RPMI7951 (cell line): ENCODE results near the gene GABRA4. TPM values are rescaled to one million over a fixed set of nuclear protein-coding genes. Genes with fewer than 3 reads are reported as not detected.

Experiments
- DNase-seq: peaks from one replicate; pipeline ENCODE4 v3.0.0-alpha.2; 2012; ENCODE audit warnings: low read depth
- total RNA-seq: library from RNA; depleted of rRNA; stranded (reverse); fragments of >200 nt; shearing (Covaris generic); gene quantifications from 2 replicates; pipeline ENCODE4 v1.2.3, GENCODE V29; 2014; rRNA removed

Gene GABRA4
- total RNA-seq = not detected in 2 replicates

GRCh38 chr4:46993075-46994006 is at the start of gene GABRA4:
GABRA4 (minus strand) TSS chr4:46993581; CDS start chr4:46993424, 157 bp downstream.
- DNase-seq = no peak

GRCh38 chr4:47040828-47041227 is 47.4 kb upstream of the GABRA4 start:
- DNase-seq = no peak

GRCh38 chr4:47038263-47038662 is 44.9 kb upstream of the GABRA4 start:
- no peak for DNase-seq

GRCh38 chr4:47032405-47033106 is 39.2 kb upstream of the GABRA4 start:
- DNase-seq = no peak

- DNase-seq = no peak
These were observed 38.5 kb upstream of the GABRA4 start for GRCh38 chr4:47031751-47032404.

GRCh38 chr4:47031011-47031678 is 37.8 kb upstream of the GABRA4 start, which contains the start of gene GABRB1:
GABRB1 (plus strand) TSS chr4:47031567.
- DNase-seq = no peak

GRCh38 chr4:47017494-47017893 is 24.1 kb upstream of the GABRA4 start:
- DNase-seq = no peak

- no peak for DNase-seq
These were observed 23.7 kb upstream of the GABRA4 start for GRCh38 chr4:47017081-47017480.

- no peak for DNase-seq
These were observed 20.0 kb upstream of the GABRA4 start for GRCh38 chr4:47013373-47013772.

- DNase-seq = no peak
These were observed 19.3 kb upstream of the GABRA4 start for GRCh38 chr4:47012676-47013075.

GRCh38 chr4:47010912-47011446 is 17.6 kb upstream of the GABRA4 start:
- DNase-seq = no peak

- DNase-seq = no peak
These were observed 17.0 kb upstream of the GABRA4 start for GRCh38 chr4:47010347-47010911.

- no peak for DNase-seq
These were observed 9.2 kb upstream of the GABRA4 start for GRCh38 chr4:47002580-47002979.

GRCh38 chr4:47000406-47000805 is 7.0 kb upstream of the GABRA4 start:
- no peak for DNase-seq

GRCh38 chr4:46999566-46999965 is 6.2 kb upstream of the GABRA4 start:
- no peak for DNase-seq

- no peak for DNase-seq
These were observed 625 bp upstream of the GABRA4 start for GRCh38 chr4:46994007-46994405.

GRCh38 chr4:46992338-46992737 is 1.0 kb downstream of the GABRA4 start:
- DNase-seq = no peak

- no peak for DNase-seq
These were observed 6.3 kb downstream of the GABRA4 start for GRCh38 chr4:46986922-46987638.

GRCh38 chr4:46984781-46985180 is 8.6 kb downstream of the GABRA4 start:
- DNase-seq = no peak

GRCh38 chr4:46980851-46981250 is 12.5 kb downstream of the GABRA4 start:
- DNase-seq = no peak
